Hippocampal formation (tissue), 2 donors: ENCODE measurements around the gene CDH13.

ENCODE experiments used
- DNase-seq, 2 donors: peaks; one replicate each; lab custom pipeline; 2025; lab: John Stamatoyannopoulos, UW

CDH13 gene

DNA sequence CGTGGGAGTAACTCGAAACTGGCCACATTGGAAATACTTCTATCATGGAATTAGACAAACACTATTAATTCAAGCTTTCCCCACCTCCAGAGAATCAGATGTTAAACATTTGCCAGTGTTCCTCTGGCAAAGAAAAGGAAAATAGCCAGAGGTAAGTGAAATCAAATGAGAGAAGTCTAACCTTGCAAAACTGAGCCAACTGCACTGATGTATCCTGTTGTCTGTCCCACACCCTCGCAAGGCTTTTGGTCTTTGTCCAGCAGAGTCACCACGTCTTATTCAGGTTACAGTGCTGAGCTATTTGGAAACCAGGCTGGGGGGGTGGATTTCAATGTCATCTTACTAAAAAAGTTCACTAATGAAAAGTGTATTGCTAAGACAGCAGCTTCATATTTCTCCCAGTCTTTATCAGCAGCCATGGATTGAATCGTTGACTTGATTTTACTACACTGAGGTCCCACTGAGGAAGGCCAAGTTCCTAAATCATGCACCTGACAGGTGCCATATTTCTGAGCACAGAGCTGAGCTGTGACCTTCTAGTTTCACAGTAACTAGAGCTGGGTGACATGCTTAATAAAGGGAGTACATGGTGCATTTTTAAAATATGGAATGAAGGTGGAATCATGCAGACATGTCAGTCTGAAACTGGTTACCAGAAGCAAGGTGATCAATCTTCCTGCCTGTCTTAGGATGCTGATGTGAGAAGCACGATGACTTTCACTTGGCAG, 1095.9 kb downstream of the CDH13 start:
- DNase-seq, result no peak

DNA sequence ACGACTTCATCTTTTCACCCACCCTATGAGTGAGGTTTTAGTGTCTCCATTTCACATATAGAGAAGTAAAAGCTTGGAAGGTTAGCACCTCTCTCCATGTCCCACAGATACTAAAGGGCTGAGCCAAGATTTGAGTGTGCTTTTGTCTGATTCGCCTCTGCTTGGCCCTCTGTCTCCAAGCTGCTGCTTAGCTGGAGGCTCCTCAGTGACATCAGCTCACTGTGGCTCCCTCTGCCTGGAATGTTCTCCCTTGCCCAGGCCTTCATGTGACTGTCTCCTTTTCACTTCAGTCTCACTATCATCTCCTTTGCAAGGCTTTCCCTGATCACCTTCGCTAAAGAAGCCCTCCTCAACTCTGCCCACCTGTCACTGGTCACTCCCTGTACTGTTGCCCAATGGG, 1096.5 kb downstream of the CDH13 start:
- DNase-seq, result no peak

DNA sequence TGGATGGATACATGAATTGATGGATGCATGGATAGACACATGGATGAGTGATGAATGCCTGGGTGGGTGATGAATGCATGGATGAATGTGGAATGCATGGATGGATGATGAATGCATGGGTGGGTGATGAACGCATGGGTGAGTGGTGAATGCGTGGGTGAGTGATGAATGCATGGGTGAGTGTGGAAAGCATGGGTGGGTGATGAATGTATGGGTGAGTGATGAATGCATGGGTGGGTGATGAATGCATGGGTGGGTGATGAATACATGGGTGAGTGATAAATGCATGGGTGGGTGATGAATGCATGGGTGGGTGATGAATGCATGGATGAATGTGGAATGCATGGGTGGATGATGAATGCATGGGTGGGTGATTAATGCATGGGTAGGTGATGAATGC, 1097.1 kb downstream of the CDH13 start:
- no peak for DNase-seq

DNA sequence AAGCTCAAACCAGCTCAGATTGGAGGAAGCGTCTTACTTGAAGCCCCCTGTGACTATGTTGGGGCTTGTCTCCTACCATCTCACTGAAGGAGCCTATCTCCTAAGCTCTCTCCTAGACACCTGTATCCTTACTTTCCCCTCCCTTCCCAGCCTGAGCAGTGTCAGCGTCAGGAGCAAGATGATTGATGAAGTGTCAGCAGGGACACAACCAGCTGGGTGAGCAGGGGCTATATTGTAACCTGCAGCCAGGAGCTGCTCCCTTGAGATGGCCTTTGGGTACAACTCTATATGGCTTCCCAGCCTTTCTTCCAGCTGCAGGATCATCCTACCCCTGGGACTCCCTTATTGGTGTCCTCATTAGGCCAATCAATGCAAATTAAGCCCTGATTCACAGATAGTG, 1097.8 kb downstream of the CDH13 start:
- no peak for DNase-seq

DNA sequence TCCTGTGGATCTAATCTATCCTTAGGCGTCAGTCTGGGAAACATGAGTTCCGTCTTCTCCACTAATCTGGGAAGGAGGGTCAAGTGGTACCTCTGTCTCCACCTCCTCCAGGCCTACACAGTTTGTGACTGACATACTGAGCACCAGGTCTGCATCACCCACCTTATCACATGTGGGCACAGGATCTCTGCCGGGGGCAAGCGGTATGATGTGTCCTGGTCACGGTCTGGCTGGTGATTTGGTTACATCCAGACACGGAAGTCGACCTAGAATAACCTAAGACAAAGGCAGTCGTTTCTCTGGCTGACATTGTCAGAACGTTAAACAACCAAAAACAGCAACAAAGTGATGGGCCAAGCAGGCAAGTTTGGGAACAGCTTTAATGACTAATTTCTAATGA, 1098.5 kb downstream of the CDH13 start:
- no peak for DNase-seq

DNA sequence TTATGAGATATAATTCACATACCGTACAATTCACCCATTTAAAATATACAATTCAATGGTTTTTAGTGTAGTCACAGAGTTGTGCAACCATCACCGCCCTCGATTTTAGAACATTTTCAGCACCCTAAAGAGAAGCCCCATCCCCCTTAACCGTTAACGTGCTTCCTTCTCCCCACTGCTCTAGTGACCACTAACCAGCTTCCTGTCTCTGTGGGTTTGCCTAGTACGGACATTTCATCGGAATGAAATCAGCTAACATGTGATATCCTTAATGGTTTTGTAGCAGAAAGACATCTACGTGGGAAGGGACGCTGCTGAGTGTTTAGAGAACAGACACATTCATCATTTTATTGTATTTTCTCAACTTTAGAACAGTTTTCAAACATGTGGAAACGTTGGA, 1100.2 kb downstream of the CDH13 start:
- no peak for DNase-seq

DNA sequence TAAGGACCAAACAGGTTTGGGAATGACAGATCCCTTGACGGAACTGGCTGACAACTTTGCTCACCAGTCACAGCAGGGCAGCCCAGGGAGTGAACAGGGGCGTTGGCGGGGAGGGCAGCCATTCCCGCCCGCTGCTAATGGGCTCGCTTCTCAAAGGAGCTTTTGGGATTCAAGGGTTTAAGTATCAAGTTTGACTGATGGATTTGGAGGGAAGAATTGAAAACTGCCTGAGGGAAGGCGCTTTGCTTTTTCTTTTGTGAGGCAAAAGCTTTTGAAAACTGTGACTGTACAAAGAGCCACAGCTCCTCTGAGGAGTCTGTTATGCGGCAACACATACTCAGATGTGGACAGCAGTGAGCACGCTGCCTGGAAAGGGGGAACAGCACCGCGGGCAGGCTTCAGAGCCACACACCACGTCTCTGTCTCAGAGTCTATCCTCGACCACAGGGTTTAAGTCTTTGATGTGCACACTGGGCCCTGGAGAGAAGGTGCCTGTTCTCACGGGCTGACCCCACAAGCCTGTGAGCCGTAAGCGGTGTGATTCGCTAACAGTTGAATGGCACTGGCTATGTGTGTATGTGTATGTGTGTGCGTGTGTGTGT, 1101.1 kb downstream of the CDH13 start:
- no peak for DNase-seq

DNA sequence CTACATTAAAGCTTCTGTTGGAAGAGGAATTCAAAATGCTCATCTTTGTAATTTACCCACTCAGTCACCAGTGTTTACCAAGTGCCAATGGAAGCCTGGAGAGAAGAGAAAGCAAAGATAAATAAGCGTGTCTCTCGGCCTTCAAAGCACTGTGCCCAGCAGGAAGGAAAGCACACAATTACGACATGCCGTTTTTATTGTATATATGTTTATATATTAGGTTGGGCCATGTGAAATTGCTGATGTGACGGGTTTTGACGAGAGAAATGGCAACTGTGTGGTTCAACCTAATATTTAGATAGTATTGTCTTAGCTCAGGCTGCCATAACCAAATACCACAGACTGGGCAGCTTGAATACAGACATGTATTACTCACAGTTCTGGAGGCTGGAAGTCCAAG, 1101.7 kb downstream of the CDH13 start:
- DNase-seq, result no peak

DNA sequence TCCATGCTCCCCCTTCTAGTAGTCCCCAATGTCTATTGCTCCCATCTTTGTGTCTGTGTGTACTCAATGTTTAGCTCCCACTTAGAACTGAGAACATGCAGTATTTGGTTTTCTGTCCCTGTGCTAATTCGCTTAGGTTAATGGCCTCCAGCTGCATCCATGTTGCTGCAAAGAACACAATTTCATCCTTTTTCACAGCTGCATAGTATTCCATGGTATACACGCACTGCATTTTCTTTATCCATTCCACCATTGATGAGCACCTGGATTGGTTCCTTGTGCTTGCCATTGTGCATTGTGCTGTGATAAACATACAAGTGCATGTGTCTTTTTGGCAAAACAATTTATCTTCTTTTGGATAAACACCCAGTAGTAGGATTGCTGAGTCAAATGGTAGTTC, 1104.0 kb downstream of the CDH13 start:
- no peak for DNase-seq

DNA sequence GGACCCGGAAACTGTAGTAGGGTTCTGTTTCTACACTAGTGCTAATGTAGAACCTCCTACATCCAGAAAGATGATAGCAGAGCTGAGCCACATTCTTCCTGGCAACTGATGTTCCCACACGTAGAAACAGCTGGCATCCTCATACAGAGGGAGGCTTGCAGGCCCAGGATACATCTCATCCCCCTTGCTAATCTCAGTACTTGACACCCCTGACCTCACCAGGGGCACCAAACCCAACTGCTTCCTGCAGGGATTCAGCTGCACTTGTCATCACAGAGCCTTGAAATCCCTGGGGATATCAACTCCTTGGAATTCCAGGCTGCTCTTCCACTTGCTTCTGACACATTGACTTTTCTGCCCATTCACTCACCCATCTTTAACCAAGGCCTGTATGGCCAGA, 1105.8 kb downstream of the CDH13 start:
- no peak for DNase-seq

DNA sequence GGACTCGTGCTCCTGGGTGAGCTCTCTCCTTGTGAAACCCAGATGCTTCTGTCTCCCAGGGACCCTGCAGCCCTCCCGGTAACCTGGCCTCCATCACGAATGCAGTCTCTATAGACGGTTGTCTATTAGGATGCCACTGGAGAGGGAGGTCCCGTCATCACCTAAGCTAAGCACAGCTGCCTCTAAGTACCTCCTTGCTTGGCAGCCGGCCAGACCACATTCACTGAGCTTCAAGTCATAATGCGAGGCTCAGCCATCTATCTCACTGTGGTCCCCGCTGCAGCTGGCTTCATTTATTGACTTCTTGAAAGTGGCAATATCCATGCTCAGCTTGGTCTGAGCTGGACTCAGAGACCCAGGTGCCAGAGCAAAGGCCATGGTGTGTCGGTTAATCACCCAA, 1106.5 kb downstream of the CDH13 start:
- DNase-seq, result no peak

DNA sequence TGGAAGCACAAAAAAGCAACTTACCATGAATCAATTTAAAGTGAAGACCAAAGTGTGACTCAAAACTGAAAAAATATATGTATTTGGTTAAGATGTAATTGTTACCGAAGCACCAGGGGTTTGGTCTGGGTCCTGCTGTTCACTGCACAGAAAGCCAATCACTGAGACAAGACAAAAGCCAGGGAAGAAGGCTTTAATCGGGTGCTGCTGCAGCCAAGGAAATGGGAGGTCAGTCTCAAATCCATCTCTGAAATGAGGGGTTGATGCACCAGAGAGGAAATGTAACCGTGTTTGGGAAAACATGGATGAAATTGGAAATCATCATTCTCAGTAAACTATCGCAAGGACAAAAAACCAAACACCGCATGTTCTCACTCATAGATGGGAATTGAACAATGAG, 1107.4 kb downstream of the CDH13 start:
- DNase-seq, result no peak

DNA sequence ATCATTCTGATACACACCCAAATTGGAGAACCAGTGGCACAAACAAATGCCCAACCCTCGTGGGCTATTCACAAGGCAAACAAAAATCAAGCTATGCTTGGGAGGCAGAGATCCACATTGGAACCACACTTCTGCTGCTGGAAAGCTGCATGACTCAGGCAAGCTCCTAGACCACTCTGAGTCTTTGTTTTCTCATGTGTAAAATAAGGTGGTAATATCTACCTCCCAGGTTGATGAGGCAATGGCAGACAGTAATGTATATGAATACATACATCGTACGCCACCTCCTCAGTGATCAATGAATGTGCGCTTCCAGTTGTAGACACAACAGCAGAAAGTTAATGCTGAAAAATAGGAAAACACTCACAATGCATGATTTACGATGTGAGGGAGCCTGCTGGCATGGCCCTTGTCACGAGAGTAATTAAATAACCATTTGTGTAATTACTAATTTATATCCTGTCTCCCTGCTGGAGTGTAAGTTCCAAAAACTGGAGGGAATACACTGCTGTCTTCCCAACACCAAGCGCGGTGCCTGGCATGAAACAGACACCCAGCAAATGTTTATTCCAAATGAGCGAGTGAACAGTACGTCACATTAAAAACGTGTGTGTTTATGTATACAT, 1111.1 kb downstream of the CDH13 start:
- DNase-seq, result no peak

DNA sequence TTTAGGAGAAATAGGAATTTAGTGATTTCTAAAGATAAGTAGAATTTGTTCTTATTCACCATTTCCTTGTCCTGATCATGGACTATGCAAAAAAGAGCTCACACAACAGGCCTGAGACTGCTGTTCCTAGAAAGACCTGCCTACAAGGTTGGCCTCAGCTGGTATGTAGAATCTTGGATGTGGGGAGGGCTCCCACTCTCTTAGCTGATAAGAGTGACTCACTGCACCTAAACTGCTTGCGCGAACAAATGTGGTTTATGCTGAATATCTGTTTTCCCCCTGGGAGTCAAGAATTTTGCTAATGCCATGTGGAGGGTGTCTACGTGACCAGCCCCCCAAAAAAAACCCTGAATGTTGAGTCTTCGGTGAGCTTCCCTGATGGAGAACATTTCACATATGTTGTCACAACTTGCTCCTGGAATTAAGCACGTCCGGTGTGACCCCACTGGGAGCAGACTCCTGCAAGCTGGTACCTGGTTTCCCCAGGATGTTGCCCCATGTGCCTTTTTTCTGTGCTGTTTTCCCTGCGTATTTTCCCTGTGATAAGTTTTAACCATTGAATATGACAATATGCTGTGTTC, 1112.2 kb downstream of the CDH13 start:
- DNase-seq, result no peak

DNA sequence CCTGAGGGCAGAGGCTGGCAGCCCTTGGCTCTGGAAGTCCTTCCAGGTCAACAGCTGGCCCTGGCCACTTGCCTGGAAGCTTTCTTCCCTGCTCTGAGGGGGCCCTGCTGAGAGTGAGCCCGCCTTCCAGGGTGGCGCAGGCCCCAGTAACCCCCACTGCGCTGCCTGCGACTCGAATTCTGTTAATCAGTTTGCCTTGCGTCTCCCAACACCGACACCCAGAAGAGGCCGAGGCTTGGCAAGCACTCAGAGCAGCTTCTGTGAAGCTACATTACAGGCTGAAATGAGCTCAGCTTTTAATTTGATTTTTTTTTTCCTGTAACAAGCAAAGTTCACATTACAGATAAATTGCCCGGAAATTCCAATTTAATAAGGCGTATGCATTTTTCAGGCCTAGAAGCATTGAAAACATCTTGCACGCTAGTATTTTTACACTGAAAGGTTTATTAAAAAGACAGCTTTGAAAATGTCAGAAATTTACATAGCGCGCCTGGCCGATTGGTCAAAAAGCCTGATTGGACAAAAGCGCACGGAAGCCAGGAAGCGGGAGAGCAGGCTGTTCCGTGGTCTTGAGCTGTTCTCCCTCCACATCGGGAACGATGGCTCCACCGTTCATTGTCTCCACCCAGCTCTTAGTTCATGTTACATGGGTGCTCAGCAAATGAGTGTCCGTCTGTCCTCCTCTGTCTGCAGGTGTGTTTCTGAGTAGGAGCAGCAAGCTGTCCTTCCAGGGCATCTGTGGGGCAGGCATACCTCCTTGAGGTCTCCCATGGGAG, 1115.5 kb downstream of the CDH13 start:
- peak; percentile 23 to 43 for DNase-seq

DNA sequence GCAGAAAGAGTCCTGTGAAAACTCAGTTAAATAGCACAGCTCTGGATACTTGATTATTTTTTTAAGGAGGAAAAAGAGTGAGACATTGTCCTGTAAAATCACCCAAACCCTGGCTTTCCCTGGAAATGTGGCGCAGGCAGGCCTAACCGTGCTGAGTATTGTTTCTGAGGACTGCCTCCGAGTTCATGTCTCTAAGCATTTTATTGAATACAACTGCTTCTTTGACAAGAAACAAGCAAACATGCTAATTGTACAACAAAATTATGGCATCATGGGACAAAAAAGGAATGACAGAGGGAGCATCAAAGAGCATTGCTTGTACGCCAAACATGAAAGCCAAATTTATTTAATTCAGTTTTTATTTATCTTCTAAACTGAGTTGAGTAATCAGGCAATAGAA, 1116.5 kb downstream of the CDH13 start:
- DNase-seq, result peak in 1 of 2 donors; percentile 70

DNA sequence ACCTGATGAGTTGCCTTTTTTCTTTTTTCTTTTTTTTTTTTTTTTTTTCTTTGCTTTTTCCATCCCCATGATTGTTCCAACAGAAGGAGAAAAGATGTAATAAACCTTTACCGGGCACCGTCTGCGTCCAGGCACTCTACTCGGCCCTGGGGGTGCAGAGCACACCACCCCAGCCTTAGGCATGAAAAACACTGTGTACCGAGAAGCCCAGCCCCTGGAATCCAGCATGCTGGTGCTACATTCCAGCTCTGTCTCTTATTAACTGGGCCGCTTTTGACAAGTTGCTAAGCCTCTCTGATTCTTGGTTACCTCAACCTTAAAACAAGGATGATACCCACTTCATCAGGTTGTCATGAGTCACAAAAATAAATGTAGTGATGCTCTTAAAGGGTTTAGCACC, 1117.0 kb downstream of the CDH13 start:
- no peak for DNase-seq

DNA sequence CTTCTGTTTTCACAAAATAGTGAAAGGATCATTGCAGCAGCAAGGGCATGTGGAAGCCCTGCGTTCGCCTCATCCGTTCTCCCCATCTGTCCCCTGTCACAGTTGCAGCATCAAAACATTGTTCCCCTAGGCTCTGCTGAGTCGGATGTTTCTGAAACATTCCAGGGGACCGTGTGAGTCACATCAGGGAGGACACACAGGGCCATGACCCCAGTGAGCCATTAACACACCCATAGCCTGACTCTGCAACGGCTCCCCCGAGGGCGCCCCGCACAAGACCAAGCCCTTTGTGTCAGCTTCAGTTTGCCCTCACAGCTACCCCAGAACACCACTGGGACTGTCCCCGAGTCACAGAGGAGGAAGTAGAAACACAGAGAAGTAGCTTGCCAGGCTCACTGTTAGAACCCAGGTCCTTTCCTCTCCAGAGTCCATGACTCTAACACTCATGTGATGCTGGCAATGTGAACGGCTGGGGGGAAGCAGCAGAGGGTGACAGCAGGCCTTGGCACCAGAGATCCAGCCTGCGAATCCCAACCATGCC, 1117.7 kb downstream of the CDH13 start:
- peak; percentile 29 to 47 for DNase-seq

DNA sequence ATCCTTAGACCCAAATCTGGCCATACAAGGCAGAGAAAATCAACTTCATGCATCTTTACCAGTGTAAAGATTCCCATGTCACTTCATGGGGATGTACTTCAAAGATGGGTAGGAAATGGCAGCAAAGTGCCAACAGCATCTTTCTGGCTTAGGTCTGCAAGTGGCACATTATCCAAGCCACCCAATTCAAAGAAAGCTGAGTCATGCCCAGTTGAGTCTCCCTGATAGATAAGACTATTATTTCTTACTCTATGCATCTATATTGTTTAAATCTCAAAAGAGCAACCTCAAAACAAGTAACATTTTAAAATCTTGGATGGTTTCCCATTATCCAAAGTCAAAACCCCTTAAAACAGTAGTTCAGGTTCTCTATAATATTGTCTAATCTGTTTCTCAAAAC, 1119.8 kb downstream of the CDH13 start:
- no peak for DNase-seq

DNA sequence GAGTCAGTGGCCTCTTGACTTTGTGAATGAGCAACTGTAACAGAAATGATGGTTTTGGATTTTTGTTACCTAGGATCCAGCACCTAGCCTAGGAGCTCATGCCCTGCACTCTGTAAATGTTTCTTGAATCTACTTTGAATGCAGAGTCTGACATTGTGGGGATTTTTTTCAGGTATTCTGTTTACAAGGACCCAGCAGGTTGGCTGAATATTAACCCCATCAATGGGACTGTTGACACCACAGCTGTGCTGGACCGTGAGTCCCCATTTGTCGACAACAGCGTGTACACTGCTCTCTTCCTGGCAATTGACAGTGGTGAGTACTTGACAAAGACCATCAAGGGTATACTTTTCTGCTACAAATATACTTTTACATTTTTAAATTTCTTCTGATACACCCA, 1121.2 kb downstream of the CDH13 start:
- DNase-seq, result no peak

DNA sequence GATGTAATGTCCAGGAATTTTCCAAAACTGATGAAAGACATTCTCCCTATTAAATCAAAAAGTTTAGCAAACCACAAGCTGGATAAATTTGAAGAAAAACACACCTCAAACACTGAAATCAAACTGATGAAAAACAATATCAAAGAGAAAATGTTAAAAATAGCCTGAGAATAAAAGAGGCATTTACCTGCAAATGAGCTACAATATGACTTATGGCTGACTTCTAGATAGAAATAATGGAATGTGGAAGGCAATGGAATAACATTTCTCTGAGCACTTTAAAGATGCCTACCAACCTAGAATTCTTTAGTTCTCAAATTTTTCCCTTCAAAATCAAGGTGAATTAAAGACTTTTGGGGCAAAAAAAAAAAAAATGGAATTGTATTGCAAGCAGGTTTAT, 1128.6 kb downstream of the CDH13 start:
- DNase-seq, result no peak
